ENCODE measurements around the gene EDRF1. TPM values are rescaled to one million over a fixed set of nuclear protein-coding genes. Genes with fewer than 3 reads are reported as not detected.

EDRF1 gene
- total and polyA plus RNA-seq, 2 of the 8 experiments (the other 6 are each of a cell fraction or from before 2014, with no cell fraction given), result 19.9 to 37.8 TPM

GRCh38 chr10:125683063-125683462 lies 36.4 kb upstream of the EDRF1 start, which contains the start of gene TEX36 (continued):
- TF ChIP-seq JUN (IDR thresholded peaks at IDR 0.05; ENCODE audit: low read depth, low read length), result no peak
- TF ChIP-seq TAF7 (optimal IDR thresholded peaks at IDR 0.05; ENCODE audit: borderline replicate concordance, low read depth, low read length), result no peak
- TF ChIP-seq NRF1 (IDR thresholded peaks at IDR 0.05; ENCODE audit: low read depth, low read length), result no peak
- TF ChIP-seq RBBP5 (IDR thresholded peaks at IDR 0.05; ENCODE audit: borderline replicate concordance, low read depth, low read length), result no peak
- no peak for TF ChIP-seq EGR1 (IDR thresholded peaks at IDR 0.05; ENCODE audit: borderline replicate concordance, low read depth, low read length)
- TF ChIP-seq TBP (IDR thresholded peaks at IDR 0.05; ENCODE audit: low read depth, low read length), result no peak
- no peak for TF ChIP-seq TEAD4 (IDR thresholded peaks at IDR 0.05; ENCODE audit: low read depth, low read length)
